CD4-positive, alpha-beta T cell (primary cell): ENCODE measurements around the gene SMIM10L2A. TPM values are rescaled to one million over a fixed set of nuclear protein-coding genes. Genes with fewer than 3 reads are reported as not detected.

ENCODE experiments used
- ATAC-seq: fragments of 200-7000 bp; cut with Tn5 transposase; one replicate; pipeline ENCODE4 v1.10.0; 2022; ENCODE audit warnings: mild to moderate bottlenecking; ENCODE audit not compliant: poor library complexity
- CTCF ChIA-PET: fragments of 350-600 bp; sonication (Branson Sonifier 250); formaldehyde crosslinking; loops from one replicate; lab custom pipeline; 2021; ENCODE audit warnings: antibody characterized with exemption, inconsistent platforms; lab: Charles Lee
- POLR2A ChIA-PET: fragments of 350-600 bp; sonication (Branson Sonifier 250); formaldehyde crosslinking; loops from one replicate; lab custom pipeline; 2021; ENCODE audit warnings: antibody characterized with exemption, inconsistent platforms; lab: Charles Lee
- DNase-seq, 14 experiments: peaks; one replicate each; pipeline ENCODE4 v3.0.0-alpha.2; 2013 to 2020; ENCODE audit warnings: mixed read lengths in 2 of 14
- H3K27ac ChIP-seq, 2 donors: one replicate each; pipeline versions ENCODE4 v1.5.1 to v1.7.0; 2013; ENCODE audit warnings: low read length in 2 of 2, low read depth in 1 of 2, mild to moderate bottlenecking in 1 of 2
- H3K27me3 ChIP-seq, 2 experiments: 1 replicate in 1 of 2; 2 replicates in 1 of 2; pipeline versions ENCODE4 v1.6.1 to v1.7.0; 2013; ENCODE audit warnings: low read length in 2 of 2, control low read depth in 1 of 2, mild to moderate bottlenecking in 1 of 2, moderate library complexity in 1 of 2; ENCODE audit not compliant: insufficient read depth in 2 of 2, control insufficient read depth in 1 of 2
- H3K36me3 ChIP-seq: one replicate; pipeline ENCODE4 v1.6.1; 2013; ENCODE audit warnings: low read length, control low read depth; ENCODE audit not compliant: insufficient read depth
- H3K4me1 ChIP-seq: one replicate; pipeline ENCODE4 v1.6.1; 2013; ENCODE audit warnings: low read length, control low read depth; ENCODE audit not compliant: insufficient read depth
- H3K4me3 ChIP-seq: one replicate; pipeline ENCODE4 v1.5.1; 2013; ENCODE audit warnings: mild to moderate bottlenecking, low read length, moderate library complexity
- H3K9me3 ChIP-seq, 2 experiments: 1 replicate in 1 of 2; 2 replicates in 1 of 2; pipeline versions ENCODE4 v1.6.1 to v1.7.0; 2013; ENCODE audit warnings: low read length in 2 of 2, mild to moderate bottlenecking in 2 of 2, control low read depth in 1 of 2, moderate library complexity in 1 of 2; ENCODE audit not compliant: control insufficient read depth in 1 of 2, insufficient read depth in 1 of 2
- H3K27ac Mint-ChIP-seq: one replicate; pipeline ENCODE4 v1.8.0; 2020; ENCODE audit warnings: mixed read lengths
- H3K27me3 Mint-ChIP-seq: one replicate; pipeline ENCODE4 v1.8.0; 2021; ENCODE audit warnings: mixed read lengths
- H3K36me3 Mint-ChIP-seq: one replicate; pipeline ENCODE4 v1.8.0; 2021; ENCODE audit warnings: low read depth, mixed read lengths
- H3K4me1 Mint-ChIP-seq: one replicate; pipeline ENCODE4 v1.8.0; 2021; ENCODE audit warnings: low read depth, mixed read lengths
- H3K4me3 Mint-ChIP-seq: one replicate; pipeline ENCODE4 v1.8.0; 2020; ENCODE audit warnings: mild to moderate bottlenecking, mixed read lengths
- H3K9me3 Mint-ChIP-seq: one replicate; pipeline ENCODE4 v1.8.0; 2020; ENCODE audit warnings: mixed read lengths
- CTCF ChIP-seq: fragments of 200-600 bp; IDR thresholded peaks from one replicate; pipeline ENCODE4 v1.8.0; 2022; ENCODE audit warnings: antibody characterized with exemption, mild to moderate bottlenecking
- intact Hi-C, 2 experiments: fragments of 100-400 bp; cut with DNase I in 1 of 2; cut with micrococcal nuclease in 1 of 2; formaldehyde crosslinking; loops; one replicate each; pipeline versions ENCODE4 v1.15.1 to v1.9.0; 2023 to 2025; cut with DNase I, micrococcal nuclease
- total RNA-seq, 174 experiments: library from RNA in 2 of 174; stranded (reverse) in 2 of 174; gene quantifications; one replicate each; pipeline ENCODE4 v1.2.3 and lab custom pipeline; 2021 to 2026

SMIM10L2A gene
- total RNA-seq, 2 experiments from 2014 or later = 1.1 to 1.3 TPM

- DNase-seq = peak in 2 of 14 experiments; percentile 5 to 17
- Histone ChIP-seq H3K4me3 (no peak overlapping the region), H3K36me3 (no peaks in the 10 kb centered on the region), H3K27me3 (no peaks in the 10 kb centered on the region), H3K4me1 (peaks cover 33% of the 10 kb centered on the region), H3K9me3 (no peaks in the 10 kb centered on the region), H3K27ac (no peak overlapping the region)
- H3K36me3 Mint-ChIP-seq = no peaks in the 10 kb centered on the region
- H3K27ac Mint-ChIP-seq = peak overlapping the region; percentile 88
- no peak for TF ChIP-seq CTCF
- ChIA-PET CTCF (no interaction called here), POLR2A (no interaction called here)
- H3K4me3 Mint-ChIP-seq = peak overlapping the region; percentile 73
- H3K9me3 Mint-ChIP-seq = no peaks in the 10 kb centered on the region
- no peak for ATAC-seq
- peaks cover 56% of the 10 kb centered on the region for H3K4me1 Mint-ChIP-seq
- no peaks in the 10 kb centered on the region for H3K27me3 Mint-ChIP-seq
- intact Hi-C loops = no loop called here
Observed at GRCh38 chrX:135383249-135383648, 38.5 kb upstream of the SMIM10L2A start.

DNA sequence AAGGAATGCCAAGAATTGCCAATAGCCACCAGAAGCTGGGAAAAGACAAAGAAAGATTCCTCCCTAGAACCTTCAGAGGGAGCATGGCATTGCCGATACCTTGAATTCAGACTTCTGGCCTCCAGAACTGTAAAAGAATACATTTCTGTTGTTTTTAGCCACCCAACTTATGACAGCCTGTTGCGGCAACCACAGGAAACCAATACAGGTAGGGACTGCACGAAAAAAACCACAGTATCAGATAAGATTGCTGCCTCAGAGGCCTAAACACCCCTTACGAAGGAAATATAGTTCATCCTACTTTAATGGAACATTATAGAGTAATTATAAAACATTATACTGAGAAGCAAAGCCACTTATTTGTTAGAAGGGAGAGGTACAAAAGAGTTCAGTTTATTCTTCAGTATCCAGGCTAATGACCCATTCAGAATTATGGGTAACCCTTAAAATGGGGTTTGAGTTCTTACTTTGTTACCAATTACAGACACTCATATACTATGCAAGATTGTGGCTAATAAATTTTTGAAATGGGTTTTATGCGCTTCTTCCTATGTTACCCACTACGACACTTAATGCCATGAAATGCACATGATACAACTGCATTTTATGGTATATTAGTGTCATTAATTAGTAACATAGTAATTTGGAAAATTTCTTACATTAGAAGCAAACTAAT, 37.4 kb upstream of the SMIM10L2A start:
- POLR2A ChIA-PET = no interaction called here
- H3K4me3 ChIP-seq = peak overlapping the region; percentile 30

DNA sequence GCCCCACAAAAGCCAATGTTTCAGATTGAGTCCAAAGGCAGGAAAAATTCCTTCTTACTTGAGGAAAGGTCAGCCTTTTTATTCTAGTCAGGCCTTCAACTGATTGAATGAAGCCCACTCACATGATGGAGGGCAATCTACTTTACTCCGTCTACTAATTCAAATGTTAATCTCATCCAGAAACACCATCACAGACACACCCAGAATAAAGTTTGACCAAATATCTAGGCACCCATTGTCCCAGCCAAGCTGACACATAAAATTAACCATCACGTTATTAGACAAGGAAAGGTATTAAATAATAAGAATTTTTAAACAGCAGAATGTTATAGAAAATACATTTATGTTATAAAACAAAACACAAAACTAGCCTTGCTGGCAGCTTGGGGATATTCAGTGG, 32.9 kb upstream of the SMIM10L2A start:
- Mint-ChIP-seq H3K27me3 (no peaks in the 10 kb centered on the region), H3K4me3 (no peak overlapping the region), H3K4me1 (peaks cover 16% of the 10 kb centered on the region), H3K27ac (no peak overlapping the region), H3K9me3 (no peaks in the 10 kb centered on the region), H3K36me3 (no peaks in the 10 kb centered on the region)
- CTCF ChIA-PET = no interaction called here
- H3K9me3 ChIP-seq = no peaks in the 10 kb centered on the region
- no peak for TF ChIP-seq CTCF
- no peaks in the 10 kb centered on the region for H3K36me3 ChIP-seq
- H3K27me3 ChIP-seq = no peaks in the 10 kb centered on the region
- no peak overlapping the region for H3K4me3 ChIP-seq
- no peak for DNase-seq
- intact Hi-C loops = no loop called here
- ATAC-seq = no peak
- POLR2A ChIA-PET = no interaction called here
- H3K4me1 ChIP-seq = peaks cover 11% of the 10 kb centered on the region
- no peak overlapping the region for H3K27ac ChIP-seq

More for the DNA sequence above, 37.4 kb upstream of the SMIM10L2A start:
- Mint-ChIP-seq H3K27me3 (no peaks in the 10 kb centered on the region), H3K27ac (peak overlapping the region; percentile 88), H3K9me3 (no peaks in the 10 kb centered on the region), H3K4me3 (peak overlapping the region; percentile 43), H3K36me3 (no peaks in the 10 kb centered on the region), H3K4me1 (peaks cover 47% of the 10 kb centered on the region)
- intact Hi-C loops = no loop called here
- no peak for TF ChIP-seq CTCF
- CTCF ChIA-PET = no interaction called here
- no peaks in the 10 kb centered on the region for H3K9me3 ChIP-seq
- peak in 12 of 14 experiments; percentile 3 to 84 (median 22) for DNase-seq
- no peaks in the 10 kb centered on the region for H3K36me3 ChIP-seq
- H3K27ac ChIP-seq = no peak overlapping the region
- peaks cover 31% of the 10 kb centered on the region for H3K4me1 ChIP-seq
- H3K27me3 ChIP-seq = no peaks in the 10 kb centered on the region
- ATAC-seq = peak; percentile 97
